Measurements from ENCODE around the gene STARD3.

DNA sequence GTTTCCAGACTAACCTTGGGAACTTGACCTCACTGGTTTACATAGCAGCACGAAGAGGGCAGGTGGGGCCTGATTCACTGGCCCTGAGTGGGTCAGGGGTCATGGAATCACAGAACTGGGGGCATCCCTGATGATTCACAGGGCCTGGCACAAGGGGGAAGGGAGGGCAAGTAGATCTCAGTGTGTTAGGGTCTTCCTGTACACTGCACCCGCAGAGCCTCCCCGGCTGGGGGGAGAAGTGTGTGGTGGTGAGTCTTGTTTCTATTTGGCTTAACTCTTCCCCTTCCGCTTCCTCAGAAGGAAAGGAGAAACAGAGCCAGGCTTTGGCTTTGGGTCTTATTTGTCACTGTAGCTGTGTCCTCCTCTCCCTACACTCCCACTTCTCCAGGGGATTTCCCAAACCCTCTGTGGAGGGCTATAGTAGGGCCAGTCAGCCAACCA lies 3.7 kb downstream of the STARD3 start:
- TF ChIP-seq SP1 (IDR thresholded peaks at IDR 0.05), result no peak
- TF ChIP-seq CTBP1 (IDR thresholded peaks at IDR 0.05; ENCODE audit: borderline replicate concordance), result no peak
- no peak for TF ChIP-seq HDGF (IDR thresholded peaks at IDR 0.05; ENCODE audit: borderline replicate concordance)
- TF ChIP-seq NFRKB (IDR thresholded peaks at IDR 0.05), result no peak
- no peak for TF ChIP-seq BHLHE40 (IDR thresholded peaks at IDR 0.05; ENCODE audit: borderline replicate concordance)
- TF ChIP-seq SUZ12 (IDR thresholded peaks at IDR 0.05), result no peak
- TF ChIP-seq FOXM1 (IDR thresholded peaks at IDR 0.05; ENCODE audit: borderline replicate concordance), result no peak
- no peak for TF ChIP-seq ARNT (IDR thresholded peaks at IDR 0.05)
- TF ChIP-seq TARDBP (IDR thresholded peaks at IDR 0.05), result no peak
- no peak for TF ChIP-seq FOXK2 (IDR thresholded peaks at IDR 0.05)
- TF ChIP-seq FOXA1 (IDR thresholded peaks at IDR 0.05), result no peak
- no peak for TF ChIP-seq L3MBTL2 (conservative IDR thresholded peaks at IDR 0.05)

All from HEK293T (cell line).